NCI-H1694 treated with DMSO at 0.1 percent for 48 hours (cell line): ENCODE measurements around the gene PMVK.
A peak's percentile ranks its signal among the peaks of the same experiment; 100 is the strongest.
"Not testable (repeated sequence)": the region's sequence is repeated elsewhere in the genome, so short reads cannot be mapped to it uniquely, and the experiment has no call there.

Experiments used
- DNase-seq: peaks from one replicate; lab custom pipeline; 2025; lab: John Stamatoyannopoulos, UW

The PMVK gene

GRCh38 chr1:154936555-154937084 is at the start of gene PMVK:
Gene PMVK (minus strand): TSS chr1:154936719. CDS start chr1:154936685, 34 bp downstream.
- DNase-seq, result peak; percentile 98

- peak; percentile 46 for DNase-seq
These were observed 47.4 kb upstream of the PMVK start for GRCh38 chr1:154983776-154984466.

- peak; percentile 100 for DNase-seq
These were observed 46.6 kb upstream of the PMVK start, which contains the start of gene FLAD1 for GRCh38 chr1:154982897-154983648. Gene FLAD1 (plus strand): TSS chr1:154983344. CDS start chr1:154983695, 351 bp downstream.

- DNase-seq, result no peak
These were observed 45.8 kb upstream of the PMVK start for GRCh38 chr1:154982341-154982740.

GRCh38 chr1:154978360-154978759 is 41.8 kb upstream of the PMVK start:
- no peak for DNase-seq

- DNase-seq, result not testable (repeated sequence)
These were observed 41.2 kb upstream of the PMVK start for GRCh38 chr1:154977762-154978161.

- DNase-seq, result no peak
These were observed 39.0 kb upstream of the PMVK start for GRCh38 chr1:154975409-154976059.

GRCh38 chr1:154974808-154975408 is 38.4 kb upstream of the PMVK start:
- peak; percentile 100 for DNase-seq

GRCh38 chr1:154974102-154974807 is 37.7 kb upstream of the PMVK start, which contains the start of gene CKS1B:
Gene CKS1B (plus strand): TSS chr1:154974681. CDS start chr1:154974746, 65 bp downstream.
- peak; percentile 100 for DNase-seq

- peak; percentile 91 for DNase-seq
These were observed 37.0 kb upstream of the PMVK start for GRCh38 chr1:154973344-154974101.

GRCh38 chr1:154972517-154973343 is 36.2 kb upstream of the PMVK start:
- DNase-seq, result no peak

GRCh38 chr1:154972213-154972516 is 35.6 kb upstream of the PMVK start:
- no peak for DNase-seq

- no peak for DNase-seq
These were observed 35.0 kb upstream of the PMVK start for GRCh38 chr1:154971341-154971998.

- peak; percentile 82 for DNase-seq
These were observed 34.3 kb upstream of the PMVK start, which contains the start of gene SHC1 for GRCh38 chr1:154970631-154971340. Gene SHC1 (minus strand): TSS chr1:154970747. CDS start chr1:154970526, 221 bp downstream.

- DNase-seq, result no peak
These were observed 33.4 kb upstream of the PMVK start for GRCh38 chr1:154969860-154970452.

GRCh38 chr1:154969246-154969645 is 32.7 kb upstream of the PMVK start:
- no peak for DNase-seq

GRCh38 chr1:154968731-154969130 is 32.2 kb upstream of the PMVK start:
- DNase-seq, result no peak

- DNase-seq, result no peak
These were observed 30.9 kb upstream of the PMVK start for GRCh38 chr1:154967331-154967950.
